RWPE2 (cell line): ENCODE data around the gene CHKA.

Experiments used
- ATAC-seq: fragments of 200-7000 bp; cut with Tn5 transposase; 3 replicates; pipeline ENCODE4 v1.9.1; 2021; ENCODE audit warnings: low read depth
- DNase-seq: peaks from one replicate; pipeline ENCODE4 v3.0.0-alpha.2; 2020; ENCODE audit warnings: low spot score
- H3K27ac ChIP-seq: fragments of 450-650 bp; 2 replicates; pipeline ENCODE4 v1.5.1; 2017; ENCODE audit warnings: mild to moderate bottlenecking; ENCODE audit not compliant: poor library complexity, severe bottlenecking
- H3K27me3 ChIP-seq: fragments of 250-450 bp; sonication (Bioruptor Pico); 2 replicates; pipeline ENCODE4 v1.5.1; 2021; ENCODE audit warnings: mild to moderate bottlenecking, moderate library complexity; ENCODE audit not compliant: insufficient read depth, poor library complexity, severe bottlenecking
- H3K36me3 ChIP-seq: fragments of 250-450 bp; sonication (Bioruptor Pico); 2 replicates; pipeline ENCODE4 v1.5.1; 2020; ENCODE audit warnings: low read depth, mild to moderate bottlenecking, moderate library complexity
- H3K4me1 ChIP-seq: fragments of 250-450 bp; sonication (Bioruptor Pico); 2 replicates; pipeline ENCODE4 v1.5.1; 2021; ENCODE audit warnings: mild to moderate bottlenecking, moderate library complexity; ENCODE audit not compliant: insufficient read depth, poor library complexity, severe bottlenecking
- H3K4me3 ChIP-seq: fragments of 250-450 bp; sonication (Bioruptor Pico); 2 replicates; pipeline ENCODE4 v1.5.1; 2021; ENCODE audit warnings: mild to moderate bottlenecking, moderate library complexity; ENCODE audit not compliant: severe bottlenecking
- H3K9me3 ChIP-seq: fragments of 250-450 bp; sonication (Bioruptor Pico); 2 replicates; pipeline ENCODE4 v1.5.1; 2021; ENCODE audit warnings: mild to moderate bottlenecking, moderate library complexity; ENCODE audit not compliant: severe bottlenecking
- CTCF ChIP-seq: fragments of 450-650 bp; IDR thresholded peaks from one replicate; pipeline ENCODE4 v1.5.1; 2017; ENCODE audit warnings: mild to moderate bottlenecking, moderate library complexity; ENCODE audit not compliant: poor library complexity, severe bottlenecking

The CHKA gene

DNA sequence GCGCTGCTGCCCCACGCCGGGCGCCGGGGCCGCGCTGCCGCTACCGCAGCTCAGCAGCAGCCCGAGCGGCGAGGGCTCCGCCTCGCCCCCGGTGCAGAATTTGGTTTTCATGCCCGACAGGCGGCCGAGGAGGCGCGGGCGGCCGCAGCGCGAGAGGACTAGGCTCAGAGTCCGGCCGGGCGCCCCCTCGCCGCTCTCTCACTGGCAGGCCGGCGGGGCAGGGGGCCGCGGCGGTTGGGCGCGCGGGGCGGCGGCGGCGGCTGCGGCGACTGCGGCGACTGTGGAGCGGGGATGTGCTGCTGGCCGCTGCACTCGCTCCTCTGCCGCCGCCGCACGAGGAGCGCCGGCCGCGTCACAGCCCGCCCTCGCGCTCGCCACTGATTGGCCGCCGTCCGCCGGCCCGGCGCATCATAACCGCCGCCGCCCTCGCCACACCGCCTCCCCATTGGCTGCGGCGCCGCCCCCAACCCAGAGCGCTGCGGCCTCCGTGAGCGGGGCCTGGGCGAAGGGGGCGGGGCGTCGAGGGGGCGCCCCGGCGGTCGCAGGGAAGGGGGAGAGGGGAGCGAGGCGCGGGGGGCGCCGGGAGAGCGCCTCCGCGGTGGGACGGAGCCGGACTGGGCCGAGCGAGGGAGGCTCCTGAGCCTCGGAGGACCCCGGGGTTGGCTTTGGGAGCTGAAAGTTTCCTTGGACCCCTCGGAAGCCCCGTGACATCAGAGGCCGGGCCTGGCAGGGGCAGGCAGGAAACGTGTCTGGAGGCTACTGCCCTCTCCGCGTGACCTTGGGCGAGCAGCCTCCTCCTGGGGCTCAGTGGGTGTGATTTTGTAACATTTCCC is at the start of gene CHKA:
Gene CHKA (minus strand): TSS at position 322 of the 833 bp plus-strand sequence. CDS start 211 bp downstream, at position 111.
- DNase-seq (peak; percentile 86), ATAC-seq (peak; percentile 94)
- Histone ChIP-seq H3K4me3 (peak within 1 kb of the TSS; percentile 98), H3K27ac (peak within 1 kb of the TSS; percentile 34), H3K4me1 (no peaks in the 10 kb centered on the region), H3K36me3 (no peaks in the 10 kb centered on the region), H3K9me3 (no peaks in the 10 kb centered on the region), H3K27me3 (no peaks in the 10 kb centered on the region)
- no peak for TF ChIP-seq CTCF

DNA sequence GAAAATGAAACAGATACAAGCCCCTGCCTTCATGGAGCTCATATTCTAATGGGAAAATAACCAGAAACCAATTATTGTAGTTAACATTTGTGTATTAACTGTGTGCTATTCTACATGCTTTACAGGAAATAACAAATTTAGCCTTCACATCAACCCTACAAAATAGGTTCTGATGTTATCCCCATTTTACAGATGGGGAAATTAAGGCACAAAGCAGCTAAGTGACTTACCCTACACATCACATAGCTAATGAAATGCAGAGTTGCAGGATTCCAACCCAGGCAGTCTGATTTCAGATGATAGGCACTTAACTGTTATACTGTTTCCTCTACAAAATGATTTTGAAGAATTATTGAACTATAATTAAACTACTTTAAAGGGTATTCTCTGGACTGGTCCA is 48.3 kb upstream of the CHKA start:
- Histone ChIP-seq H3K27me3 (no peaks in the 10 kb centered on the region), H3K36me3 (peaks cover 81% of the 10 kb centered on the region), H3K4me3 (no peak overlapping the region), H3K4me1 (no peaks in the 10 kb centered on the region), H3K9me3 (no peaks in the 10 kb centered on the region), H3K27ac (no peak overlapping the region)
- ATAC-seq (no peak), DNase-seq (no peak)
- no peak for TF ChIP-seq CTCF

GRCh38 chr11:68168694-68169093 is 47.5 kb upstream of the CHKA start:
- no peak for ATAC-seq
- DNase-seq = no peak
- Histone ChIP-seq H3K4me1 (no peaks in the 10 kb centered on the region), H3K9me3 (no peaks in the 10 kb centered on the region), H3K36me3 (peaks cover 73% of the 10 kb centered on the region), H3K27me3 (no peaks in the 10 kb centered on the region), H3K27ac (no peak overlapping the region), H3K4me3 (no peak overlapping the region)
- TF ChIP-seq CTCF = no peak

DNA sequence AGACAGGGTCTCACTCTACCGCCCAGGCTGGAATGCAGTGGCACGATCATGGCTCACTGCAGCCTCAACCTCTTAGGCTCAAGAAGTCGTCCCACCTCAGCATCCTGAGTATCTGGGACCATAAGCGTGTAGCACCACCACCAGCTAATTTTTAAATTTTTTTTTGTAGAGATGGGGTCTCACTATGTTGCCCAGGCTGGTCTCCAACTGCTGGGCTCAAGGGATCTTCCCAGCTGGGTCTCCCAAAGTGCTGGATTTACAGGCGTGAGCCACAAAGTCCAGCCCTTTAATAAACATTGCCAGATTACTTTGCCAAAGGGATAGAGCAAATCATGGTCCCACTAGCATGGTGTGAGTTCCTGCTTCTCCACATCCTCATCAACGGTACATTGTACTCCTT is 46.3 kb upstream of the CHKA start:
- Histone ChIP-seq H3K4me3 (no peak overlapping the region), H3K9me3 (no peaks in the 10 kb centered on the region), H3K27ac (no peak overlapping the region), H3K36me3 (peaks cover 61% of the 10 kb centered on the region), H3K4me1 (no peaks in the 10 kb centered on the region), H3K27me3 (no peaks in the 10 kb centered on the region)
- ATAC-seq (no peak), DNase-seq (no peak)
- TF ChIP-seq CTCF = no peak

GRCh38 chr11:68166969-68167368 is 45.8 kb upstream of the CHKA start:
- no peak for TF ChIP-seq CTCF
- Histone ChIP-seq H3K27ac (no peak overlapping the region), H3K36me3 (peaks cover 56% of the 10 kb centered on the region), H3K4me1 (no peaks in the 10 kb centered on the region), H3K9me3 (no peaks in the 10 kb centered on the region), H3K4me3 (no peak overlapping the region), H3K27me3 (no peaks in the 10 kb centered on the region)
- DNase-seq (no peak), ATAC-seq (no peak)
